ENCODE results near the gene NMRK2.

- TF ChIP-seq POLR2AphosphoS5 (IDR thresholded peaks at IDR 0.05; ENCODE audit: borderline replicate concordance, low read depth, low read length): no peak
- TF ChIP-seq EZH2 (IDR thresholded peaks at IDR 0.05): no peak
- no peak for TF ChIP-seq FOXP2 (optimal IDR thresholded peaks at IDR 0.05; ENCODE audit: control extremely low read depth, extremely low read length, insufficient read depth)
These were observed 31.7 kb downstream of the NMRK2 start for GRCh38 chr19:3964256-3965194.
